Caki2 (cell line): Measurements from ENCODE around the gene EID2B. TPM values are rescaled to one million over a fixed set of nuclear protein-coding genes. Genes with fewer than 3 reads are reported as not detected.
A peak's percentile ranks its signal among the peaks of the same experiment; 100 is the strongest.

Experiments
- DNase-seq: peaks from one replicate; pipeline ENCODE4 v3.0.0-alpha.2; 2015; ENCODE audit warnings: low read depth
- in situ Hi-C: cut with HindIII; loops from 2 replicates; pipeline ENCODE4 v1.10.0; 2016; ENCODE audit warnings: low sequenced_read_pairs, low pct_unique_long_range_greater_than_20kb, mixed read lengths
- total RNA-seq: library from RNA; depleted of rRNA; stranded (reverse); fragments of >200 nt; shearing (Covaris generic); gene quantifications from 2 replicates; pipeline ENCODE4 v1.2.3, GENCODE V29; 2014; ENCODE audit warnings: low replicate concordance

EID2B gene
- total RNA-seq, 1 experiment from 2014 or later: 6.2 TPM

GRCh38 chr19:39539518-39540332 lies 7.1 kb upstream of the EID2B start, which contains the start of gene EID2:
EID2 (minus strand) TSS chr19:39540161; CDS start chr19:39540079, 82 bp downstream.
- DNase-seq: peak; percentile 90
- in situ Hi-C loops: loop anchor here (25.0 kb wide), 1 partner anchor 123 kb away; the partner anchor contains the start of gene LGALS16

GRCh38 chr19:39539165-39539517 lies 6.5 kb upstream of the EID2B start:
- in situ Hi-C loops: loop anchor here (25.0 kb wide), 1 partner anchor 123 kb away; the partner anchor contains the start of gene LGALS16
- DNase-seq: no peak

GRCh38 chr19:39533791-39534190 lies 1.1 kb upstream of the EID2B start:
- in situ Hi-C loops: loop anchor here (25.0 kb wide), 1 partner anchor 129 kb away; the partner anchor contains the start of gene LGALS16
- DNase-seq: no peak

- in situ Hi-C loops: loop anchor here (25.0 kb wide), 1 partner anchor 129 kb away; the partner anchor contains the start of gene LGALS16
- DNase-seq: no peak
These were observed 406 bp upstream of the EID2B start for GRCh38 chr19:39533003-39533512.

- no peak for DNase-seq
- in situ Hi-C loops: loop anchor here (25.0 kb wide), 1 partner anchor 130 kb away; the partner anchor contains the start of gene LGALS16
These were observed 819 bp downstream of the EID2B start for GRCh38 chr19:39531834-39532232.

- in situ Hi-C loops: loop anchor here (25.0 kb wide), 1 partner anchor 137 kb away; the partner anchor contains the start of gene LGALS16
These were observed 7.4 kb downstream of the EID2B start for GRCh38 chr19:39525205-39525604.

GRCh38 chr19:39524495-39524894 lies 8.2 kb downstream of the EID2B start:
- in situ Hi-C loops: no loop called here
- DNase-seq: peak; percentile 67

More at GRCh38 chr19:39525205-39525604, 7.4 kb downstream of the EID2B start:
- no peak for DNase-seq

- in situ Hi-C loops: no loop called here
- no peak for DNase-seq
These were observed 11.8 kb downstream of the EID2B start for GRCh38 chr19:39520541-39521484.

- in situ Hi-C loops: no loop called here
These were observed 13.7 kb downstream of the EID2B start for GRCh38 chr19:39518975-39519374.

GRCh38 chr19:39518458-39518857 lies 14.2 kb downstream of the EID2B start:
- in situ Hi-C loops: no loop called here
- no peak for DNase-seq

More at GRCh38 chr19:39518975-39519374, 13.7 kb downstream of the EID2B start:
- no peak for DNase-seq

GRCh38 chr19:39517432-39517831 lies 15.2 kb downstream of the EID2B start:
- no peak for DNase-seq
- in situ Hi-C loops: no loop called here

GRCh38 chr19:39516270-39516669 lies 16.4 kb downstream of the EID2B start:
- in situ Hi-C loops: no loop called here
- DNase-seq: no peak

GRCh38 chr19:39515551-39516191 lies 17.0 kb downstream of the EID2B start:
- in situ Hi-C loops: no loop called here
- no peak for DNase-seq

- in situ Hi-C loops: no loop called here
- no peak for DNase-seq
These were observed 17.7 kb downstream of the EID2B start, which contains the start of gene SELENOV for GRCh38 chr19:39514840-39515550. SELENOV (plus strand) TSS chr19:39515139; CDS start chr19:39515213, 74 bp downstream.

GRCh38 chr19:39512988-39513387 lies 19.7 kb downstream of the EID2B start:
- DNase-seq: no peak
- in situ Hi-C loops: no loop called here

- in situ Hi-C loops: no loop called here
- no peak for DNase-seq
These were observed 23.4 kb downstream of the EID2B start for GRCh38 chr19:39509233-39509632.

- no peak for DNase-seq
These were observed 24.0 kb downstream of the EID2B start for GRCh38 chr19:39508629-39509028.

More at GRCh38 chr19:39508629-39509028, 24.0 kb downstream of the EID2B start:
- in situ Hi-C loops: no loop called here
